G401.6 (cell line): Measurements from ENCODE around the gene TJP1.
"Not testable (repeated sequence)": the region's sequence is repeated elsewhere in the genome, so short reads cannot be mapped to it uniquely, and the experiment has no call there.

ENCODE experiments used
- FAIRE-seq: peaks from 2 replicates; lab custom pipeline; 2012; peaks lifted over from hg19 to GRCh38; lab: Jason Lieb, UNC

TJP1 gene

DNA sequence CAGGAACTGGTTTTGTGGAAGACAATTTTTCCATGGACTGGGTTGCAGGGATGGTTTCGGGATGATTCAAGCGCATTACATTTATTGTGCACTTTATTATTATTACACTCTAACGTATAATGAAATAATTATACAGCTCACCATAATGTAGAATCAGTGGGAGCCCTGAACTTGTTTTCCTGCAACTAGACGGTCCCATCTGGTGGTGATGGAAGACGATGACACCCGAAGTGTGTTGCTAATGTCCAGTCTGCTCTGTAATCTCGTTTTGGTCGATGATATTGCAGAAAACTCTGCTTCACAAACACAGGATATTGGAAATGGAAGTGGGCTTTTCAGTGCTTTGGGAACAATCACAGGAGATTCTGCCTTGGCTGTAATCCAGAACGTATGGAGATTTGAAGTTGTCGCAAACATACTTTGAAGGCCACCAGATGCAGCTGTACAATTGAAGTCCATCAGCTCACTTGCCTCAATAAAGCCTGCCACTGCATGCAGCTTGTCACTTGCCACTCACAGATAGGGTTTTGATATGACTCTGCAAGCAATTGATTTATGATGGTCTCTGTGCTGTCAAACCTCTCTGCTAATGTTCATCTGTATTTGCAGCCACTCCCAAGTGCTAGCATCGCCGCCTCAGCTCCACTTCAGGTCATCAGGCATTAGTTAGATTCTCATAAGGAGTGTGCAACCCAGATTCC lies 141.7 kb downstream of the TJP1 start:
- no peak for FAIRE-seq

DNA sequence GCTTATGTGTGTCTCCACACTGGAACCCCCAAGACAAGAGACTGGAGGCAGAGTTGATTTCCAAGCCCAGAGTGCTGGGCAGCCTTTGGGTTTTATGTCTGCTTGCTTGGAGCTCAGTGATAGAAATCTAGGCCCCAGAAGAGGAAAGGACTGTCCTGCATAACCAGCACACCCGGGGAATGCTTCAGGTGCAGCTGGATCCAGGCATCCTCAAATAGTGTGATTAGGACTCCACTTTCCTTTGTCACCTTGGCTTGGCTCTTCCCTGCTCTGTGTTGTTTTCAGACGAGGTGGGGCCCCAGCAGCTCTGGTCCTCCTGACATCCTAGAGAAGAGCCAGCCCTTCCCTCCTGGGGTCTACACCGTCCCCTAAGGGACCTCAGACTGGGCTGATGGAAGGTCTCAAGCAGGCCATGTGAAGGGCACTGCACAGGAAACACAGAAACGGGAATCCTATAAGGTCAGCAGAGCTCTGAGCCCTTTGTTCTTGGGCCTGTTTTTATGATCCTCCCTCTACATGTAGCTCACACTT lies 143.7 kb downstream of the TJP1 start:
- FAIRE-seq = no peak

DNA sequence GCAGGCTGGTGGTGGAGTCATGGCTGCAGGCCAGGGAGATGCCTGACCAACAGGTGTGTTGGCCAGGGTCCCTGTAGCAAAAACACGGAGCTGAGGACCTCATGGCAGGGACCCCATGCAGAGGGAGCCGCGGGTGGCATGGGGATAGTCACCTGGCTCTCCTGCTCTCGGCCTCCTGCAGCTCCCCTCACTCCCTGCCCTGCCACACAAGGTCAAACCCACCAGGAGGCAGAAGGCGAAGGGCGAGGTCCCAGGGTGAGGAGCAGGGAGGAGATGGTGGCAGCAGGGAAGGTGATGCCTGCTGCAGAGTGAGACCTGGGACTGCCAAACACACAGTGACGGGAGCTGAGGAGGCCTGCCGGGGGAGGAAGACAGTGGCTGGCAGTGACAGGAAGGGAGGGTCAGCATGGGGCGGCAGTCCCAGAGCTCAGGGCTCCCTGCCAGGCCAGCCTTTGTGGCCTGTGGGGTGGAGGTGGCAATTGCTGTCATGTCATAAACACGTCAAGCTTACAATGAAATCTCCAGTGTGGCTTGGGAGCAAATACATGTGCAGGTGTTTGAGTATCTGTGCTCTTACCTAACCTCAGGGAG lies 144.3 kb downstream of the TJP1 start:
- FAIRE-seq = no peak

DNA sequence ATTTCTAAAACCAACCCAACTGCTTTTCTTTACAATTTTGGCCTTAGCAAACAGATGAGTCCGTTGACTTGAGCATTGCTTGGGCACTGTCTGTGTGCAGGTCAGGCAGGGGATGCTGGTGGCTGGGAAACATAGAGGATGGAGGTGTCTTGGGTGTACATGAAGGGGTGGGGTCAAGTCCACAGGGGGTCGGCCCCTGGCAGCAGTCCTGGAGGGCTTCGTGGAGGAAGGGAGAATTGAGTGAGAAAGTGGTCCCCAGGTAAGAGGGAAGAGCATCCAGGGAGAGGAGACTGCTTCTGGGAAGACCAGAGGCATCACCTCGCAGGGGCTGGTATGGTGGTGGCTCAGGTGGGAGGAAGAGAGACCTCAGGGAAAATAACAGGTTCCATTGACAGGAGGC lies 144.8 kb downstream of the TJP1 start:
- FAIRE-seq = no peak

DNA sequence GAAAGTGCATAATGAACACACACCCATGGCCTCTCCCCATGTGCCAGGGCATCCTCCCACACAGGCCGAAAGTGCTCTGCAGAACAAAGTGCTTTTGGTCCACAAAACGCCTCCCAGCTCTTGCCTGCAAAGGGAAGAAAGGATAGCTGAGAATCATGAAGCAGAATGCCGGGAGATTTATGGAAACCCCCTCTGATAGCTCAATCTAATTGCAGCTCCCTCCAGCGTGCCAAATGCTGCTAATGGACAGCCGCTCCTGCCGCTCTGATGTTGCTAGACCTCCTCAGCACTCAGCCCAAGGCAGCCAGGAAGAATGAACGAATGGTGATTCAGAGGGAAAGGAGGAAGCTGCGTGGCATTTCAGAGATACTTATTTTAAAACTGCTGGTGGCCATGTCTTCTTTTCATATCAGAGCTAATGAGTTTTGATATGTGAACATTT lies 145.3 kb downstream of the TJP1 start:
- no peak for FAIRE-seq

DNA sequence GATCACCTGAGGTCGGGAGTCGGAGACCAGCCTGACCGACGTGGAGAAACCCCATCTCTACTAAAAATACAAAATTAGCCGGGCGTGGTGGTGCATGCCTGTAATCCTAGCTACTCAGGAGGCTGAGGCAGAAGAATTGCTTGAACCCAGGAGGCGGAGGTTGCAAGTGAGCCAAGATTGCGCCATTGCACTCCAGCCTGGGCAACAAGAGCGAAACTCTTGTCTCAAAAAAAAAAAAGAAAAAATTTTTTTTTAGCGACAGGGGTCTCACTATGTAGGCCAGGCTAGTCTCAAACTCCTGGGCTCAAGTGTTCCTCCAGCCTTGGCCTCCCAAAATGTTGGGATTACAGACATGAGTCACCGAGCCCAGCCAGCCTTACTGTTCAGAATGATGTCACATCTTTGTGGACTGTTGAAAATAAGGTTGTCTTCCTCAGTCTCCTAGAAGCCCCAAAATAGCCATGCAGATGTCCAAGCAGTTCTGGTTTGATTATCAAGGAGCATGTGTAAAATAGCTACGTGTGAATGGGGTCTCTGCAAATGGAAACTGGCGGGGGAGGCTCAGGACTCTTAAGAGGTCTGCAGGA lies 145.8 kb downstream of the TJP1 start:
- not testable (repeated sequence) for FAIRE-seq

DNA sequence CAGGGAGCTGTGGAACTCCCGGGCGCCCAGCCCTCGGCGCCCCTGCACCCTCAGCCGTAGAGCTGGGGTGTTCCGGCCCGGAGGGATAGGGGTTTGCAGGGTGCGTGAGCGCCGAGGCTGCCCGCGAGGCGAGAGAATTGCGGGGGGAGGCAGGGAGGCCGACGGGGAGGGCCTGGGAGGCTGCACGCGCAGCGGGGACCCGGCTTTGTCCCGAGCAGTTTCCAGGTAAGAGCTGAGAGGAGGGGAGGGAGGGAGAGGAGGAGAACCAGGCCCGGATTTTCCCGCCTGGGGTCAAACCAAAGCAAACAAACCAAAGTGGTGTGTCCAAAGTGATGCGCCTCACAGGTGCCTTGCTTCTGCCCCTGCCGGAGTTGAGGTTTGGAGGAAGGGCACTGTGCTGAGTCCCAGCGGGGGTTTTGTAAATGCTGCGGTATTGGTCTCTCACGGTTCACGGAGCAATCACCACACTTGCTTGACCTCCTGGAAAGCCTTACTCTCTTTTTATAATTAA lies 146.4 kb downstream of the TJP1 start:
- no peak for FAIRE-seq

DNA sequence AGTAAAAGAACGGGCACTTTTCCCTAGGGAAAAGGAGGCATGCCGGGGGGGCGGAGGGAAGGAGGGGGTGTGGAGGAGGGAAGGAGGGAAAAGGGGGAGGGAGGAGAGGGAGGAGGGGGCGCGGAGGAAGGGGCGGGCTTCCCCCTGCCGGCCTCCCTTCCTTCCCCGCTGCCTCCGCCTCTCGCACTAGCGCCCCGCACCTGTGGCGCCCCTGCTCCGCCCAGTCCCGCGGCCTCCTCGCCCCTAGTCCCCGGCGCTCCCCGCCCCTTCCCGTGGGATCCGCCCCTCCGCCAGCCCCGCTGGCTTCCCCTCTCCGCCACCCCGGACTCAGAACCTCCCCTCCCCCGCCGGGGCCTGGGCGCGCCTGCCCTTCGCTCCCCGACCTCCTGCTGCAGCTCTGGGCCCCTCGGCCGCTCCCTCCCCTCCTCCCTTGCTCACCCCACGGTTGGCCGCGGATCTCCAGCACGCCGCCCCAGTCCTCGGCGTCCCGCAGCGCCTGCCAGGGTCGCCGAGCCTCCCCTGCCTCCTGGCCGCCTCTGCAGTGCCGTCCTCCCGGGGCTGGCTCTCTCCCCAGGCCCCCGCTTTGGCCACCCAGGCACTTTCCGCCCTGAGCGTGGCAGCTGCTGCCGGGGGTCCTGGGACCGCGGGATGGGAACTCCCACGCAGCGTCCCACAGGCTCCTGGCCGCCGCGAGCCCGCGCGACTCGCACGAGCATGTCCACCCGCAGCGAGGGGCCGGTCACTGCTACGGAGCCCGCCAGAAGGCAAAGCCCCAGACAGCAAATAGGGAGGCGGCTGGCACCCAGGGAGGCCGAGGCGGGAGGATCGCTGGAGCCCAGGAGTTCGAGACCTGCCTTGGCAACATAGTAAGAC lies 147.4 kb downstream of the TJP1 start:
- FAIRE-seq = no peak

DNA sequence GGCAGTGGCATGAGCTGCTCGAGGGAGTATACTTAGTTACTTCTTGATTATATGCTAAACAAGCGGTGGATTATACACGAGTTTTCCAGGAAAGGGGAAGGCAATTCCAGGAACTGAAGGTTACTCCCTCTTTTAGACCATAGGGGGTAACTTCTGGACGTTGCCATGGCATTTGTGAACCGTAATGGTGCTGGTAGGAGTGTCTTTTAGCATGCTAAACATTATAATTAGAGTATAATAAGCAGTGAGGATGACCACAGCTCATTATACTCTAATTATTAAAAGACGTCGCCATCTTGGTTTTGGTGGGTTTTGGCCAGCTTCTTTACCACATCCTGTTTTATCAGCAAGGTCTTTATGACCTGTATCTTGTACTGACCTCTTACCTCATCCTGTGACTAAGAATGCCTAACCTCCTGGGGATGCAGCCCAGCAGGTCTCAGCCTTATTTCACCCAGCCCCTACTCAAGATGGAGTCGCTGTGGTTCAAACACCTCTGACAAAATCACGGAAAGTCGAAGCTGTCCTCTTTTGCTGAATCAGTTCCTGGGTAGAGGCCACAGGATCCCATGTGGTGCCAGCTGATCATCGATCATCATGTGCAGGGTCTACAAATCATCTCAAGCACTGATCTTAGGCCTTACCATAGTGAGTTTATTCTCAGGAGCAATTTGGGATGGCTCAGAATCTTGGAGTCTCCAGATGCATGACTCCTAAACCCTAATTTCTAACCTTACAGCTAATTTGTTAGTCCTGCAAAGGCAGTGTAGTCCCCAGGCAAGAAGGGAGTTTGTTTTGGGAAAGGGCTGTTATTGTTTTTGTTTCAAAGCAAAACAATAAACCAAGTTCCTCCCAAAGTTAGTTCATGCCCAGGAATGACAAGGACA lies 149.1 kb downstream of the TJP1 start:
- no peak for FAIRE-seq

DNA sequence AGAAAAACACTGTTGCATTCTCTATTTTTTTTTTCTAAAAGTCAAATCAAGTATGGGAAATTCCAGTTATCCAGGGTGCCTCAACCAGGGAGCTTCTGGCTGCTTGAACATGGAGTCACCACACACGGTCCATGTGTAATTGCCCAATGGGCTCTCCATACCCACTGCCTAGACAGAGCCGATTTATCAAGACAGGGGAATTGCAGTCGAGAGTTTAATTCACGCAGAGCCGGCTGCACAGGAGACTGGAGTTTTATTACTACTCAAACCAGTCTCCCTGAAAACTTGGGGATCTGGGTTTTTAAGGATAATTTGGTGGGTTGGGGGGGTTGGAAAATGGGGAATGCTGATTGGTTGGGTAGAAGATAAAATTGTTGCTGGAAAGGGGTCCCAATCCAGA lies 149.8 kb downstream of the TJP1 start:
- FAIRE-seq = no peak

DNA sequence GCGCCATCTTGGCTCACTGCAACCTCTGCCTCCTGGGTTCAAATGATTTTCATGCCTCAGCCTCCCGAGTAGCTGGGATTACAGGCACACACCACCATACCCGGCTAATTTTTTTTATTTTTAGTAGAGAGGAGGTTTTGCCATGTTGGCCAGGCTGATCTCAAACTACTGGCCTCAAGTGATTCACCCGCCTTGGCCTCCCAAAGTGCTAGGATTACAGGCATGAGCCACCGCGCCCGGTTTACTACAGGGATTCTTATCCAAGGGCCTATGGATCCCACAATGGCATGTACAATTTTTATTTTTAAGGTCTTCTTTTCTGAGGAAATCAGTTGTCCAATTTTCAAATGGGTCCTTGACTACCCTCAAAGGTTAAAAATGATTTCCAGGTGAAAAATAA lies 150.2 kb downstream of the TJP1 start:
- not testable (repeated sequence) for FAIRE-seq

DNA sequence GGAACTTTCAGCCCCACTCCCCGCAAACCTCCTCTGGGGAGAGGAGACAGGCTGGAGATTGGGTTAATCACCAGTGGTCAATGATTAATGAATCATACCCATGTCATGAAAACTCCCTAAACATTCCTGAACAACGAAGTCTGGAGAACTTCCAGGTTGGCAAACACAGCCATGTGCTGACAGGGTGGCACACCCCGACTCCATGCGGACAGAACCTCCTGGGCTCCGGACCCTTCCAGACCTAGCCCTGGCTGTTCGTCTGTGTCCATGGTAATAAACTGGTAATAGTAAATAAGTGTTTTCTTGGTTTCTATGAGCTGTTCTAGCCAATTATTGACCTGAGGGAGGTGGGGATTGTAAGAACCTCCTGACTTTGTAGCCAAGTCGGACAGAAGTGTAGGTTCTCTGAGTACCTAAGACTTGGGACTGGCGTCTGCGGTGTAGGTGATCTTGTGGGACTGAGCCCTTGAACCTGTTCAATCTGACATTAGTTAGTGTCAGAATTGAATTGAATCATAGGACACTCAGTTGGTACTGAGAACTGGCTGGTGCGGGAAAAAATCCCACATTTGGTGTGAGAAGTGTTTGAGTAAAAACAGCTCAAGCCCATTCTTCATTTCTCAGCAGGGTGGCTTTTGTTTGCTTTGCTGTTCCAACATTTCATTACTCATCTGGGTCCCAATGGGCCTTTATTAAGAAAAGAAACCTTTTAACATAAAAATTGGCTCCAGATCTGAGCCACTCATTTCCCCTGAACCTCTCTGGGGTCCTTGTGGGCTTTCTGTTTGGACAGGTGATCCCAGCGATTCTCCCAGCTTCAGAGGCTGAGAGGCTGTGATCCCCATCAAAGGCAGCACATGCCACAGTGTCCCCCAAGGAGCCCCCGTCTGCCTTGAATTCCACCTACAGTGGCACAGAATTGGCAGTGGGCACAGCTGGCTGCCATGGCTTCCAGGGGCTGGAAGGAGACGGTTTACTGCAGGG lies 151.0 kb downstream of the TJP1 start:
- FAIRE-seq = no peak

DNA sequence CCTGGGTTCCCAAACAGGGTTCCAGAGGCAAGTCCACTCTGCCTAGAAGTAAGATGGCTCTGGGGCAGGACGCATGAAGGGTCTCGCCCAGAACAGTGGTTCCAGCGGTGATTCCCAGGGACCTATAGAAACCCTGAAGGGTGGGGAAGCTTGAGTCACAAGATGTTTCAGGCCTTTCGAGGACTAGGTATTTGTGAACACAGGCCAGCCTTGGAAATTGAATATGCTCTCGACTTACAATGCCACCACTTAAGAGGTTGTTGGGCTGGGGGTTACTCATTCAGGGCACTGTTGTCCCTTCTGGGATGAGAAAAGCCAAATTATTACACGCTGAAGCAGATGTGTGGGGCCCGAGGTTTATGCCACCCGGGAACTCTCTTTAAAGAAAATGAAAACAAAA lies 152.0 kb downstream of the TJP1 start:
- FAIRE-seq = no peak

DNA sequence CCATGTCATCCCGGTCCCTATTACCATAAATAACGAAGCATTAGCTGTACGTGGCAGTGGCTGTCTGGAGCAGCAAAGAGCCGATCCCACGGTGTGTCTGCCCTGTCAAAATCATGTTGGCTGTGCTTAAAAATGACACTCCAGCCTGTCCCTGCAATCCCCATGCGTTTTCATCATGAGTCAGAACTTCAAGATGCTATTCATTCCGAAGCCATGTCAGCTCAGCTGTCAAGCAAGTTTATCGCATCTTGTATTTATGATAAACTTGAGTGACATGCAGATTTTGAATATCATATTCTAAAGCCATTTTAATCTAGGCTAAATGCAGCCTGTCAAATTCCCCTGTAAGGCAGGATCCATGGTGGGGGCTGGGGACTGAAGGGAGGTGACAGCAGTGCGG lies 152.4 kb downstream of the TJP1 start:
- no peak for FAIRE-seq

DNA sequence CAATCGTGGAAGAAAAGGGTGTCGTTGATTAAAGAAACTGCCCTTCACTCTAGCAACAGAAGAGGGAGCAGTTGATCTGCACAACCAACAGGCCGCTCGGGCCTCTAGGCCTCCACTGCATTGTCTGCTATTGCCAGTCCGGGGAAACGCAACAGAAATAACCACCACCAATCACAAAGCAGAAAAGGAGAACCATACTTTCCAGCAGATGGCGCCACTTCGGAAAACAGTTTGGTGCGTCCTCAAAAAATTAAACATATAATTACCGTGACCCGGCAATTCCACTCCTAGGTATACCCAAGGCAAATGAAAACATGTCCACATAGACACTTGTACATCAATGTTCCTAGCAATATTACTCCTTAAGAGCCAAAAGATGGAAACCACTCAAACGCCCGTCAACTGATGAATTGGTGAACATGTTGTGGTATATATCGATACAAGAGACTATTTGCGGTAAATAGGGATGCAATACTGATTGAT lies 154.1 kb downstream of the TJP1 start:
- FAIRE-seq = peak; percentile 97

DNA sequence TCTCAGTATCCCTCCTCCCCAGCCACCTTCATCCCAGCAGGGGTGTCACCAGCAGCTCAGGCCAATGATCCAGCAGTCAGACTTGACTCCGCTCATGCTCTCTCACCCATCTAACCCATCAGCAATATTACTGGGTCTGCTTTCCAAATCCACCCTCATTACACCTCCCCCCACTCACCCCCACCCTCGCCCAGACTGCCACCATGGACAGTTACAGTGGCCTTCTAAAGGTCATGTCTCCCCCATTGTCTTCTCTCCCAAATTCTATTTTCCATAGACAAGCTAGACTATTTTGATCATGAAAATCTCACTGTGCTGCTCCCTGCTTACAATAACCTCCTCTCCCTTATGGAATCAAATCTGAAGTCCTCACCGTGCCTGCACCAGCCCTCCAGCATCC lies 156.0 kb downstream of the TJP1 start:
- FAIRE-seq = no peak

DNA sequence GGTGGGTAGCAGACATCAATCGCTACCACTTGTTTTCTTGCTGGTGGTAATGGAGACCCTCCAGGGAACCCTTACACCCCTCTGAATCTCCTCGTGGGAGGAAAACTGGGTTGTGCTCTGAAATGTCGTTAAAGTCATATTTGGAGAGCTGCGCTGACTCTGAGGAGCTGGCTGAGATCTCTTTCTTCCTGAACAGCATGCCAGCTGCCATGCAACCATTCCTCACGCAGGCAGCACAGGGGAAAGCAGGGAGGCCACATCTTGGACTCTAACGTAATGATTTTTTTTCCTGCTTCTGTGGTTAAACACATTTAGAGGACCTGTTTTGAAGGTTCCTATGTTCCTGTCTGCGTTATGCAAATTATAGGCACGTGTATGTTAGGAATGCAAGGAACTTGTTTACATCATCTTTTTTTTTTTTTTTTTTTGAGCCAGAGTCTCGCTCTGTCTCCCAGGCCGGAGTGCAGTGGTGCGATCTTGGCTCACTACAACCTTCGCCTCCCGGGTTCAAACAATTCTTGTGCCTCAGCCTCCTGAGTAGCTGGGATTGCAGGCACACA lies 156.7 kb downstream of the TJP1 start:
- no peak for FAIRE-seq

DNA sequence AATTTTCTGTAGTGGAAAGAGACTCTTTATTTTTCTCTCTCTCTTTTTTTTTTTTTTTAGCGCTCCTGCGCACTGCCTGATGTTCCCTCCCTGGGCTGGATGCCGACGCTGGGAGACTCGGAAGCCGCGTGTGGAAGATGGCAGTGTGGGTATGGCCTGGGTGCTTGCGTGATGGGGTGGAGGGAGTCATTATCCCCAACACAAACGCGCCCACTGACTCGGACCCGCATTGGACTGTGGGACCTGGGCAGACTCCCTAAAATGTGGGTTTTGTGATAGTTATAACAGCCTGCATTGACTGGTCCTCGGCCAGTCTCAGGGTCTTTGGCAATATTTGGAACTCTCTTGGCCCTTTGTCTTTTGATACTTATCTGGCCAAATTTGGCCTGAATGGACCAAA lies 157.9 kb downstream of the TJP1 start:
- no peak for FAIRE-seq

DNA sequence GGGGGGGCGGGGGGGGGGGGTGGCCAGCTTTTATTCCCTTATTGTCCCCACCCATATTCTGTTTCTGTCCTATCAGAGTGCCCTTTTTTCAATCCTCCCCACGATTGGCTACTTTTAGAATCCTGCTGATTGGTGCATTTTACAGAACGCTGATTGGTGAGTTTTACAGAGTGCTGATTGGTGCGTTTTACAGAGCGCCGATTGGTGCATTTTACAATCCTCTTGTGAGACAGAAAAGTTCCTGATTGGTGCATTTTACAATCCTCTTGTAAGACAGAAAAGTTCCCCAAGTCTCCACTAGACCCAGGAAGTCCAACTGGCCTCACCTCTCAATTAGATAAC lies 164.8 kb downstream of the TJP1 start:
- not testable (repeated sequence) for FAIRE-seq
